ENCODE data around the gene TNFRSF12A.

Gene TNFRSF12A

GRCh38 chr16:3023669-3024478, 3.7 kb downstream of the TNFRSF12A start, which contains the start of the genes HCFC1R1 and THOC6:
Gene HCFC1R1 (minus strand): TSS chr16:3023942. CDS start chr16:3023941, 1 bp downstream.
Gene THOC6 (plus strand): TSS chr16:3024035. CDS start chr16:3024327, 292 bp downstream.
- Histone ChIP-seq H3K27me3 (ENCODE audit: control insufficient read depth in 5 of 5, insufficient read depth in 4 of 5, low read length in 5 of 5) (peaks cover 1 to 5% (median 3%) of the 10 kb centered on the region in 5 donors), H3K27ac (ENCODE audit: low read depth, low read length) (peak within 1 kb of the TSS; percentile 93), H3K4me3 (ENCODE audit: low read depth in 1 of 5, low read length in 5 of 5) (peak within 1 kb of the TSS; percentile 48 to 82 (median 78)), H3K36me3 (ENCODE audit: control insufficient read depth in 5 of 5, insufficient read depth in 5 of 5, low read length in 5 of 5) (peaks cover 0 to 19% (median 14%) of the 10 kb centered on the region in 5 donors), H3K9ac (ENCODE audit: low read length in 5 of 5) (peak within 1 kb of the TSS; percentile 66 to 94 (median 81)), H3K4me1 (ENCODE audit: control insufficient read depth in 5 of 5, insufficient read depth in 5 of 5, low read length in 5 of 5) (peaks cover 4 to 57% (median 52%) of the 10 kb centered on the region in 5 donors), H3K9me3 (ENCODE audit: control insufficient read depth in 5 of 5, low read length in 5 of 5) (no peaks in the 10 kb centered on the region)

GRCh38 chr16:3025032-3026002, 5.1 kb downstream of the TNFRSF12A start:
- H3K4me1 ChIP-seq (ENCODE audit: control insufficient read depth in 5 of 5, insufficient read depth in 5 of 5, low read length in 5 of 5): peaks cover 4 to 60% (median 54%) of the 10 kb centered on the region in 5 donors

DNA sequence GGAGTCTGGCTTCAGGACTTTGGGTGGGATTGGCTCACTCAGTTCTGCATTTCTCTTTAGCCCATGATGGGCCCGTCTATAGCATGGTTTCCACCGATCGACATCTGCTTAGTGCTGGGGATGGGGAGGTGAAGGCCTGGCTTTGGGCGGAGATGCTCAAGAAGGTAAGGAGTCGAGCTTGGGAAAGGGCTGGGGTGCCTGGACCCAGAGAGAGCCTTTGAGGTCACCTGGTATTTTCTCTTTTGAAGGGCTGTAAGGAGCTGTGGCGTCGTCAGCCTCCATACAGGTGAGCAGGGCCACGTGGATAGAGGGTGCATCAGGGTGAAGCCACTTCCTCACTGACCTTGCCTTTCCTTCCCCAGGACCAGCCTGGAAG, 5.8 kb downstream of the TNFRSF12A start:
- no peak overlapping the region for H3K27ac ChIP-seq (ENCODE audit: low read depth, low read length)
- no peak overlapping the region for H3K9ac ChIP-seq (ENCODE audit: low read length in 5 of 5)
- peaks cover 0 to 19% (median 14%) of the 10 kb centered on the region in 5 donors for H3K36me3 ChIP-seq (ENCODE audit: control insufficient read depth in 5 of 5, insufficient read depth in 5 of 5, low read length in 5 of 5)
- H3K9me3 ChIP-seq (ENCODE audit: control insufficient read depth in 5 of 5, low read length in 5 of 5): no peaks in the 10 kb centered on the region
- H3K4me1 ChIP-seq (ENCODE audit: control insufficient read depth in 5 of 5, insufficient read depth in 5 of 5, low read length in 5 of 5): peaks cover 4 to 54% (median 50%) of the 10 kb centered on the region in 5 donors
- no peak overlapping the region for H3K4me3 ChIP-seq (ENCODE audit: low read depth in 1 of 5, low read length in 5 of 5)
- peaks cover 22 to 26% (median 24%) of the 10 kb centered on the region in 5 donors for H3K27me3 ChIP-seq (ENCODE audit: control insufficient read depth in 5 of 5, insufficient read depth in 4 of 5, low read length in 5 of 5)

More at GRCh38 chr16:3025032-3026002, 5.1 kb downstream of the TNFRSF12A start:
- H3K9ac ChIP-seq (ENCODE audit: low read length in 5 of 5): no peak overlapping the region
- H3K27ac ChIP-seq (ENCODE audit: low read depth, low read length): no peak overlapping the region
- no peaks in the 10 kb centered on the region for H3K9me3 ChIP-seq (ENCODE audit: control insufficient read depth in 5 of 5, low read length in 5 of 5)
- no peak overlapping the region for H3K4me3 ChIP-seq (ENCODE audit: low read depth in 1 of 5, low read length in 5 of 5)
- peaks cover 16 to 19% (median 18%) of the 10 kb centered on the region in 5 donors for H3K27me3 ChIP-seq (ENCODE audit: control insufficient read depth in 5 of 5, insufficient read depth in 4 of 5, low read length in 5 of 5)
- peaks cover 0 to 19% (median 14%) of the 10 kb centered on the region in 5 donors for H3K36me3 ChIP-seq (ENCODE audit: control insufficient read depth in 5 of 5, insufficient read depth in 5 of 5, low read length in 5 of 5)

- H3K36me3 ChIP-seq (ENCODE audit: control insufficient read depth in 5 of 5, insufficient read depth in 5 of 5, low read length in 5 of 5): peaks cover 0 to 19% (median 14%) of the 10 kb centered on the region in 5 donors
- no peak overlapping the region for H3K9ac ChIP-seq (ENCODE audit: low read length in 5 of 5)
- peaks cover 29 to 31% (median 29%) of the 10 kb centered on the region in 5 donors for H3K27me3 ChIP-seq (ENCODE audit: control insufficient read depth in 5 of 5, insufficient read depth in 4 of 5, low read length in 5 of 5)
- H3K4me3 ChIP-seq (ENCODE audit: low read depth in 1 of 5, low read length in 5 of 5): no peak overlapping the region
- H3K4me1 ChIP-seq (ENCODE audit: control insufficient read depth in 5 of 5, insufficient read depth in 5 of 5, low read length in 5 of 5): peaks cover 4 to 45% (median 42%) of the 10 kb centered on the region in 5 donors
- no peaks in the 10 kb centered on the region for H3K9me3 ChIP-seq (ENCODE audit: control insufficient read depth in 5 of 5, low read length in 5 of 5)
- no peak overlapping the region for H3K27ac ChIP-seq (ENCODE audit: low read depth, low read length)
Measured at GRCh38 chr16:3026609-3027488, 6.7 kb downstream of the TNFRSF12A start.

- Histone ChIP-seq H3K27me3 (ENCODE audit: control insufficient read depth in 5 of 5, insufficient read depth in 4 of 5, low read length in 5 of 5) (peaks cover 29 to 32% (median 31%) of the 10 kb centered on the region in 5 donors), H3K9ac (ENCODE audit: low read length in 5 of 5) (no peak overlapping the region), H3K27ac (ENCODE audit: low read depth, low read length) (no peak overlapping the region), H3K4me3 (ENCODE audit: low read depth in 1 of 5, low read length in 5 of 5) (no peak overlapping the region), H3K4me1 (ENCODE audit: control insufficient read depth in 5 of 5, insufficient read depth in 5 of 5, low read length in 5 of 5) (peaks cover 4 to 39% (median 37%) of the 10 kb centered on the region in 5 donors), H3K36me3 (ENCODE audit: control insufficient read depth in 5 of 5, insufficient read depth in 5 of 5, low read length in 5 of 5) (peaks cover 0 to 19% (median 14%) of the 10 kb centered on the region in 5 donors), H3K9me3 (ENCODE audit: control insufficient read depth in 5 of 5, low read length in 5 of 5) (no peaks in the 10 kb centered on the region)
Measured at GRCh38 chr16:3027489-3027795, 7.3 kb downstream of the TNFRSF12A start.

GRCh38 chr16:3027983-3028715, 8.0 kb downstream of the TNFRSF12A start:
- peaks cover 0 to 19% (median 14%) of the 10 kb centered on the region in 5 donors for H3K36me3 ChIP-seq (ENCODE audit: control insufficient read depth in 5 of 5, insufficient read depth in 5 of 5, low read length in 5 of 5)
- peaks cover 29 to 35% (median 32%) of the 10 kb centered on the region in 5 donors for H3K27me3 ChIP-seq (ENCODE audit: control insufficient read depth in 5 of 5, insufficient read depth in 4 of 5, low read length in 5 of 5)
- no peak overlapping the region for H3K27ac ChIP-seq (ENCODE audit: low read depth, low read length)
- no peak overlapping the region for H3K9ac ChIP-seq (ENCODE audit: low read length in 5 of 5)
- no peaks in the 10 kb centered on the region for H3K9me3 ChIP-seq (ENCODE audit: control insufficient read depth in 5 of 5, low read length in 5 of 5)
- peaks cover 0 to 32% (median 29%) of the 10 kb centered on the region in 5 donors for H3K4me1 ChIP-seq (ENCODE audit: control insufficient read depth in 5 of 5, insufficient read depth in 5 of 5, low read length in 5 of 5)
- no peak overlapping the region for H3K4me3 ChIP-seq (ENCODE audit: low read depth in 1 of 5, low read length in 5 of 5)

DNA sequence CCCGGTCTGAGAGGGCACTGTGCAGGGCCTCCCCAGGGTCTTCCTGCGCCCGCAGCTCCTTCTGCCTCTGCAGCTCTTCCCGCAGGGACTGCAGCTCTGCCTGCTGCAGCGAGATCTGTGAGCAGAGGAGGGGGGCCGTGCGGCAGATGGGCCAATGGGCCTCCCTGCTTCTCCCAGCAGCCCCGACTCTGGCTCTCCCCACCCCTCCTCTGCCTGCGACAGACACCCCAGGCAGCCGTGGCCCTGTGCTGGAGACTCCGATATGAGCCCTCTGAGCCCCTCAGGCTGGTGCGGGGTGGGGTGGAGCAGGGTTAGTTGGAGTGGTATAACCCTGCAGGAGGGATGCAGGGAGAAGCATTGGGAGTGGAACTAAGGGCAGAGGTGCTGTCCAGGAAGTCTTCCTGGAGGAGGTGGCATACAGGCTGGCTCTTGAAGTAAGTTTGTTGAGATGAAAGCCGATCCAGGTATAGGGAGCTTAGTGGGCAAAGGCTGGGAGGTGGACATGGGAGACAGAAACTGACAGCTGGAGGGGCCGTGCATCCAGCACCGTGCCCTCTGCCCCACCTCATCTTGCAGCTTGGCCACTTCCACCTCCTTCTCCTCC, 8.7 kb downstream of the TNFRSF12A start:
- H3K4me1 ChIP-seq (ENCODE audit: control insufficient read depth in 5 of 5, insufficient read depth in 5 of 5, low read length in 5 of 5): peaks cover 0 to 26% (median 23%) of the 10 kb centered on the region in 5 donors
- H3K9me3 ChIP-seq (ENCODE audit: control insufficient read depth in 5 of 5, low read length in 5 of 5): no peaks in the 10 kb centered on the region
- peaks cover 31 to 39% (median 33%) of the 10 kb centered on the region in 5 donors for H3K27me3 ChIP-seq (ENCODE audit: control insufficient read depth in 5 of 5, insufficient read depth in 4 of 5, low read length in 5 of 5)
- peaks cover 0 to 19% (median 14%) of the 10 kb centered on the region in 5 donors for H3K36me3 ChIP-seq (ENCODE audit: control insufficient read depth in 5 of 5, insufficient read depth in 5 of 5, low read length in 5 of 5)
- no peak overlapping the region for H3K4me3 ChIP-seq (ENCODE audit: low read depth in 1 of 5, low read length in 5 of 5)
- H3K9ac ChIP-seq (ENCODE audit: low read length in 5 of 5): no peak overlapping the region
- no peak overlapping the region for H3K27ac ChIP-seq (ENCODE audit: low read depth, low read length)

DNA sequence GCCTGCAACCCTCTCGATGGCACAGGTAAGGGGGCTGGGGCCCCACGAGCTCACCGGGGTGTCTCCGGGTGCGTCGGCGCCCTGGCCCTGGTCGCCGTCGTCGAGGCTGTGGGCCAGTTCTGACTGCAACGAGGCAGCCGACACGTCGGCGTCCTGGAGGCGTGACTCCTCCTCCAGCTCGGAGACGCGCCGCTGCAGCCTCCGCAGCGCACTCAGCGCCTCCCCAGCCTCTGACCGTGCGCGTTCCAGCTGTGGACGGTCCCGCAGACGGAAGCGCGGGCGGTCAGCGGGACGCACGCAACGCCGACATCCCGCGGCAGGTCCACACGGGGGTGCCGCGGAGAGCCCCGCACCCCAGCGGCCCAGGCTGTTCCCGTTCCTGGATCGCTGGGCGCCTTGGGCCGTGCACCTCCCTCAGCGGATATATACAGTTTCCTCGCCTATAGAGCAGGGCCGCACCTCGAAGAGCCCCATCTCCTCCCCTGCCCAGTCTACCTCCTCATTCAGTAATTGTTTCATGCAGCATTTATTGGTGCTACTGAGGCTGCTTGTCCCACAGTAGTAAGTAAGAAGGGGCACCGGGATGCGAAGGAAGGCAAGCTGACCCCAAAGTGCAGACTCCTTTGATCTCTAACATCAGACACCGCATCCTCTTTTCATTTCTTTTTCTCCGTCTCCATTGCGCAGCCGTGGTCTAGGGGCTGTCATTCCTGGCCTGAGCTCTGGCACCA, 9.5 kb downstream of the TNFRSF12A start:
- H3K36me3 ChIP-seq (ENCODE audit: control insufficient read depth in 5 of 5, insufficient read depth in 5 of 5, low read length in 5 of 5): peaks cover 0 to 19% (median 14%) of the 10 kb centered on the region in 5 donors
- no peaks in the 10 kb centered on the region for H3K9me3 ChIP-seq (ENCODE audit: control insufficient read depth in 5 of 5, low read length in 5 of 5)
- H3K4me1 ChIP-seq (ENCODE audit: control insufficient read depth in 5 of 5, insufficient read depth in 5 of 5, low read length in 5 of 5): peaks cover 0 to 19% (median 15%) of the 10 kb centered on the region in 5 donors
- H3K27ac ChIP-seq (ENCODE audit: low read depth, low read length): no peak overlapping the region
- peak overlapping the region in 2 of 5 donors; percentile 16 to 28 for H3K4me3 ChIP-seq (ENCODE audit: low read depth in 1 of 5, low read length in 5 of 5)
- peaks cover 35 to 43% (median 37%) of the 10 kb centered on the region in 5 donors for H3K27me3 ChIP-seq (ENCODE audit: control insufficient read depth in 5 of 5, insufficient read depth in 4 of 5, low read length in 5 of 5)
- no peak overlapping the region for H3K9ac ChIP-seq (ENCODE audit: low read length in 5 of 5)

Data from subcutaneous abdominal adipose tissue (tissue), 5 donors.